Gastrocnemius medialis (tissue), 4 donors: Measurements from ENCODE around the gene INPP5A. TPM values are rescaled to one million over a fixed set of nuclear protein-coding genes. Genes with fewer than 3 reads are reported as not detected.
A peak's percentile ranks its signal among the peaks of the same experiment; 100 is the strongest.

Experiments
- ATAC-seq, 2 donors: fragments of 150-250 bp; one replicate each; pipeline ENCODE4 v1.9.1; 2016
- DNase-seq, 2 donors: peaks; one replicate each; pipeline ENCODE4 v3.0.0-alpha.2; 2019
- H3K27ac ChIP-seq, 4 donors: fragments of 200-600 bp; sonication (generic); 1 replicate in 1 of 4; 2 replicates in 3 of 4; pipeline ENCODE4 v1.5.1; 2016 to 2018; ENCODE audit warnings: mild to moderate bottlenecking in 2 of 4, moderate library complexity in 1 of 4
- H3K27me3 ChIP-seq, 3 donors: fragments of 200-600 bp; sonication (generic) in 2 of 3; 1 replicate in 1 of 3; 2 replicates in 2 of 3; pipeline versions ENCODE4 v1.5.1 to v1.6.0; 2016 to 2019; ENCODE audit warnings: mild to moderate bottlenecking in 1 of 3, moderate library complexity in 1 of 3
- H3K36me3 ChIP-seq, 2 donors: fragments of 200-600 bp; sonication (generic) in 1 of 2; one replicate each; pipeline ENCODE4 v1.5.1; 2017 to 2018
- H3K4me1 ChIP-seq, 2 donors: fragments of 200-600 bp; sonication (generic) in 1 of 2; one replicate each; pipeline ENCODE4 v1.5.1; 2016 to 2017; ENCODE audit warnings: mild to moderate bottlenecking in 2 of 2
- H3K4me3 ChIP-seq, 4 donors: fragments of 200-600 bp; sonication (generic) in 3 of 4; 1 replicate in 1 of 4; 2 replicates in 3 of 4; pipeline ENCODE4 v1.5.1; 2016 to 2019; ENCODE audit warnings: mild to moderate bottlenecking in 2 of 4
- H3K9me3 ChIP-seq, 3 donors: fragments of 200-600 bp; sonication (generic) in 2 of 3; 1 replicate in 1 of 3; 2 replicates in 2 of 3; pipeline ENCODE4 v1.5.1; 2016 to 2019
- CTCF ChIP-seq, 5 experiments: fragments of 450-650 bp in 3 of 5; fragments of 200-600 bp in 2 of 5; sonication (generic) in 2 of 5; IDR thresholded peaks in 4 of 5; conservative IDR thresholded peaks in 1 of 5; 1 replicate in 4 of 5; 2 replicates in 1 of 5; pipeline ENCODE4 v1.5.1; 2016 to 2019; ENCODE audit warnings: antibody characterized with exemption in 5 of 5, mild to moderate bottlenecking in 3 of 5, moderate library complexity in 3 of 5
- POLR2A ChIP-seq, 2 donors: fragments of 450-650 bp; IDR thresholded peaks; one replicate each; pipeline ENCODE4 v1.6.1; 2017; ENCODE audit warnings: antibody characterized with exemption in 2 of 2, mild to moderate bottlenecking in 2 of 2, moderate library complexity in 2 of 2
- in situ Hi-C, 4 donors: fragments of 200-750 bp; cut with MboI; loops; one replicate each; pipeline versions ENCODE4 v1.15.0 to v1.8.0; 2017; ENCODE audit warnings: low sequenced_read_pairs in 4 of 4
- intact Hi-C: fragments of 100-400 bp; cut with DNase I; formaldehyde crosslinking; loops from one replicate; pipeline ENCODE4 v1.15.1; 2023; ENCODE audit warnings: low total_unique reads
- total RNA-seq, 4 donors: library from RNA; depleted of rRNA; stranded (reverse); fragments of >200 nt; gene quantifications; one replicate each; pipeline versions ENCODE4 v1.1.0 to v1.2.3, GENCODE V29; 2016

INPP5A gene
- total RNA-seq, 4 donors from 2014 or later = 74.9 to 107 (median 92.4) TPM

GRCh38 chr10:132580617-132581016, 43.0 kb downstream of the INPP5A start:
- H3K4me3 ChIP-seq = no peak overlapping the region
- TF ChIP-seq POLR2A (IDR thresholded peaks at IDR 0.05) = no peak
- no peak for TF ChIP-seq CTCF (IDR thresholded peaks at IDR 0.05 in 4 of 5, conservative IDR thresholded peaks at IDR 0.05 in 1 of 5)
- no peak for ATAC-seq
- H3K27me3 ChIP-seq = no peaks in the 10 kb centered on the region
- no peaks in the 10 kb centered on the region for H3K9me3 ChIP-seq
- in situ Hi-C loops (no loop called here), intact Hi-C loops (no loop called here)
- no peak for DNase-seq
- no peaks in the 10 kb centered on the region for H3K36me3 ChIP-seq
- H3K4me1 ChIP-seq = peaks cover 29 to 30% of the 10 kb centered on the region in 2 donors
- no peak overlapping the region for H3K27ac ChIP-seq

- no peak for DNase-seq
- no peak overlapping the region for H3K27ac ChIP-seq
- in situ Hi-C loops (no loop called here), intact Hi-C loops (no loop called here)
- no peak overlapping the region for H3K4me3 ChIP-seq
- ATAC-seq = no peak
- TF ChIP-seq POLR2A (IDR thresholded peaks at IDR 0.05) = no peak
- TF ChIP-seq CTCF (IDR thresholded peaks at IDR 0.05 in 4 of 5, conservative IDR thresholded peaks at IDR 0.05 in 1 of 5) = no peak
- no peaks in the 10 kb centered on the region for H3K27me3 ChIP-seq
- peaks cover 33 to 35% of the 10 kb centered on the region in 2 donors for H3K4me1 ChIP-seq
- no peaks in the 10 kb centered on the region for H3K9me3 ChIP-seq
- H3K36me3 ChIP-seq = no peaks in the 10 kb centered on the region
Measured at GRCh38 chr10:132582137-132582536, 44.5 kb downstream of the INPP5A start.

- no peak for DNase-seq
- Histone ChIP-seq H3K36me3 (no peaks in the 10 kb centered on the region), H3K4me1 (peaks cover 34 to 35% of the 10 kb centered on the region in 2 donors), H3K4me3 (no peak overlapping the region), H3K27ac (no peak overlapping the region), H3K27me3 (no peaks in the 10 kb centered on the region), H3K9me3 (no peaks in the 10 kb centered on the region)
- intact Hi-C loops = no loop called here
- ATAC-seq = no peak
- in situ Hi-C loops = no loop called here
- TF ChIP-seq CTCF (IDR thresholded peaks at IDR 0.05 in 4 of 5, conservative IDR thresholded peaks at IDR 0.05 in 1 of 5) (no peak), POLR2A (IDR thresholded peaks at IDR 0.05) (no peak)
Measured at GRCh38 chr10:132582771-132583170, 45.2 kb downstream of the INPP5A start.

GRCh38 chr10:132583456-132583855, 45.9 kb downstream of the INPP5A start:
- H3K36me3 ChIP-seq = no peaks in the 10 kb centered on the region
- H3K9me3 ChIP-seq = no peaks in the 10 kb centered on the region
- ATAC-seq (no peak), DNase-seq (no peak)
- H3K27ac ChIP-seq = peak overlapping the region in 1 of 4 donors; percentile 21
- TF ChIP-seq POLR2A (IDR thresholded peaks at IDR 0.05) (no peak), CTCF (IDR thresholded peaks at IDR 0.05 in 4 of 5, conservative IDR thresholded peaks at IDR 0.05 in 1 of 5) (no peak)
- H3K4me1 ChIP-seq = peaks cover 35 to 36% of the 10 kb centered on the region in 2 donors
- intact Hi-C loops = no loop called here
- no peak overlapping the region for H3K4me3 ChIP-seq
- in situ Hi-C loops = no loop called here
- H3K27me3 ChIP-seq = no peaks in the 10 kb centered on the region

GRCh38 chr10:132584081-132584480, 46.5 kb downstream of the INPP5A start:
- intact Hi-C loops (no loop called here), in situ Hi-C loops (no loop called here)
- Histone ChIP-seq H3K9me3 (no peaks in the 10 kb centered on the region), H3K4me1 (peaks cover 41 to 42% of the 10 kb centered on the region in 2 donors), H3K36me3 (no peaks in the 10 kb centered on the region), H3K27me3 (no peaks in the 10 kb centered on the region), H3K4me3 (no peak overlapping the region), H3K27ac (peak overlapping the region in 1 of 4 donors; percentile 21)
- ATAC-seq (no peak), DNase-seq (no peak)
- TF ChIP-seq POLR2A (IDR thresholded peaks at IDR 0.05) (no peak), CTCF (IDR thresholded peaks at IDR 0.05 in 4 of 5, conservative IDR thresholded peaks at IDR 0.05 in 1 of 5) (no peak)
